GM12801 (cell line): ENCODE results near the gene ZNF469.

ENCODE experiments used
- CTCF ChIP-seq: IDR thresholded peaks from one replicate; pipeline ENCODE4 v1.5.1; 2011; ENCODE audit warnings: control low read depth; ENCODE audit not compliant: insufficient read length; ENCODE audit errors: extremely low read depth

The ZNF469 gene

GRCh38 chr16:88402551-88403240, 19.9 kb downstream of the ZNF469 start:
- TF ChIP-seq CTCF: no peak

GRCh38 chr16:88403794-88404581, 21.2 kb downstream of the ZNF469 start:
- TF ChIP-seq CTCF: no peak

GRCh38 chr16:88404769-88405168, 22.0 kb downstream of the ZNF469 start:
- TF ChIP-seq CTCF: no peak

- TF ChIP-seq CTCF: no peak
These were observed 22.7 kb downstream of the ZNF469 start for GRCh38 chr16:88405216-88406060.

GRCh38 chr16:88406096-88407041, 23.6 kb downstream of the ZNF469 start:
- TF ChIP-seq CTCF: no peak

GRCh38 chr16:88407042-88407420, 24.3 kb downstream of the ZNF469 start:
- no peak for TF ChIP-seq CTCF

- no peak for TF ChIP-seq CTCF
These were observed 25.0 kb downstream of the ZNF469 start for GRCh38 chr16:88407807-88408206.
